Activated CD8-positive, alpha-beta memory T cell treated with anti-CD3 and anti-CD28 coated beads, Interleukin-2, amount 50 U/mL, for 1 hour (primary cell): ENCODE measurements around the gene GSK3A.

Experiments used
- DNase-seq: peaks from one replicate; pipeline ENCODE4 v3.0.0-alpha.2; 2020; ENCODE audit errors: extremely low read depth

GSK3A gene

DNA sequence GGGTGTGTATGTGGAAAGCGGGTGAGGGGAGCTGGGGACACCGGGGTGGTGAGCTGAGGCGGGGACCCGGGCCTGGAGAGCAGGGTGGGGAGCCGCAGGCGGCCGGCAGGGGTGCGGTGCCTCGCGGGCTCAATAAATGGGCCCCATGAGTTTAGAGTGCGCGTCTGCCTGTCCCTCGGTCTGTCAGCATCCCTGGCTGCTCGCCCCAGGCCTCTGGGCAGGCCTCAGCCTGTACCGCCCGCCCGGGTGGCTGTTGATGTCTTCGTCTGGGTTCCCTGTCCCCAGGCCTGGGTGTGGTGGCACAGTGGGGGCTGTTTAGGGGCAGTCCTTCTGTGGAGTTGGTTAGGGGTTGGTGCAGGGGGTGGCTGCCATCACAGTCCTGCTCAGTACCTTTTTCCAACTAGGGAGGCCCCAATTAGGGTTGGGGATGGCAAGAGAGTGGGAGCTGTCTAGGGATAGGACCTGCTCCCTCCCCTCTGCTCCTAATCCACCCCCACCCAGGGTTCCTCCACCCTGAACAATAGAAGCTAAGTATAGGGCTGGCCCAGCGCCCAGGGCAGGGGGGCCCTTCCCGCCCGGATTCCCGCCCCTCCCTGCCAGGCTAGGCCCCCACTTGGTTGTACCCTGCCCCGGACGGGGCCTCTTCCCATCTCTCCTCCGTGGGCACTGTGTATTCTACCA is 38.9 kb upstream of the GSK3A start:
- DNase-seq = no peak

DNA sequence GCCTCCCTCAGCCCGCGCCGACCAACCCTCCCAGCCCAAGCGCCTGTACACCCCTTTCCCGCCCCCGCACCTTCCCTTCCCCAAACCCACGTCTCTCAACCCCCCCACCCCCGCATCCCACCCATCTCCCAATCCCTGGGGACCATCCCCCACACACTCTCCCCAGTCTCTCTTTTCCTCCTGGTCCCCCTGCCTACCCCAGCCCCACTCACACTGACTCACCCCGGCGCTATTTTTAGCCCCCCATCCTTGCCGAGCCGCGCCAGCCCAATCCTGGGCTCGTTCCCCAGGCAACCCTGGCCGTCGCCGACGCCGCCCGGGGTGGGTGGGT is 38.4 kb upstream of the GSK3A start:
- no peak for DNase-seq

DNA sequence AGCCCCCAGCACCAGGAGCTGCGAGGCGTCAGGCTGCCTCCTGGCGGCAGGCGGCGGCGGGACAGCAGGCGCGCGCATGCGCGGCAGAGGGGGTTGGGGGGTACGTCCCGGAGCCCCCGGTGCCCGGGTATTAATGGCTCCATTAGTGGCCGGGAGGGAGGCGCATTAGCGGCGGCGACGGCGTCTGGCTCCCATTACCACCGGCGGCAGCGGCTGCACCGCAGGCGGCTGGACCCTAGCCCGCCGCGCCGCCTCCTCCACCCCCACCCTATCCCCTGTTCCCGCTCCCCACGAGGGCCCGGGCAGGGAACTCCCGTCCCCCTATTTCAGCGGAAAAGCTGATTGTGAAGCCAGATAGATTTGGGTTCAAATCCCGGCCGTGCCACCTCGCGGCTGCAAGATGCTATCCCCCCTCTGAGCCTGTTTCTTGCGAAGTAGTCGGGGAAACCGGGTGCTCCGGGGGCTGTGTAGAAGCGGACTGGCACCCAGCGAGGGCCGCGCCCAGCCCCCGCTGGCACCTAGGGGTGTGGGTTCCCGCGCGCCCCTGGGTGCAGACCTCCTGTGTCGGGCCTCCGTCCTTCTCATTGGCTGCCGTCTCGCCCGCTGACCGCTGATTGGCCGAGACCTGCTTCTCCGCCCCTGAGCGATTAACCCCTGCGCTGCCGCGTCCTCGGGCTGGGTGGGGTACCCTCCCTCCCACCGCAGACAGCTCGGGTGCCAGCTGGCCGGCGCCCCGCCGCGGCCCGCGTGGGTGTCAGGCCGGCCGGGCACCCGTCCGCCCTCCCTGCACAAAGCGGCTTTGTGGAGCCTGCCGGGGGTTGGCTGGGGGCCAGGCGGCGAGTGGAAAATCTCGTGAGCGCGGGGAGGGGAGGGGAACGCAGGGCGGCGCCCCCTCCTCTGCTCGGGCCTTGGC is 37.8 kb upstream of the GSK3A start:
- peak; percentile 55 for DNase-seq

DNA sequence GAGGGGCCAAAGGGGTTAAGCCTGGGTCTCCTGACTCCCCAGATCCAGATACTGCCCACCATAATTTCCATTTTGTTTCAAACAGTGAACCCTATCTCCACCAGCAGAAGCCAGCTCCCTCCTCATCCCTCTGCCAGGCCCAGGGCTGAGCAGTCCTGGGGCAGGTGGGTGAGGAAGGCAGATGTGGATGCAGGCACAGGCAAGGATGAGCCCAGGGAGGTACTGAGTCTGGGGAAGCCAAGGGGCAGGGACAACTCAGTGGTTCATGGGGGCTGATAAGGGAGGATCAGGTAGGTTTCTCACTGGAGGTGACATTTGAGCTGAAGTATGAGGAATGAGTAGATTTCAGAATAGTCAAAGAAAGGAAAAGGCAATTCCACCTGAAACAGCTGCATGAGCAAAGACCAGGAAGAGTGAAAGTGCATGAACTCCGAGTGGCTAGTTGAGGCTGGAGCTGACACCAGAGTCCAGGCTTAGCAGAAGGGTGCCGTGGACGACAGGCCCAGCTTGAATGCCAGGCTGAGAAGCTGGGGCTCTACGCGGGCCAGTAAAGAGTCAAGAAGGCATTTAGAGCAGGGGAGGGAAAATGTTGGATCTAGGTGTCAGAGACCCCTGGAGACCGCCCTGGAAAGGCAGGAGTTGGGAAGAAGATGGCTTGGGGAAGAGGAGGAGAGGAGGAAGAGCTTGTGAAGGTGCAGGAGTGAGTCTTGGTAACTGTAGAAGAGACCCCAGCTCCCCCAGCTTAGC is 36.9 kb upstream of the GSK3A start:
- no peak for DNase-seq

DNA sequence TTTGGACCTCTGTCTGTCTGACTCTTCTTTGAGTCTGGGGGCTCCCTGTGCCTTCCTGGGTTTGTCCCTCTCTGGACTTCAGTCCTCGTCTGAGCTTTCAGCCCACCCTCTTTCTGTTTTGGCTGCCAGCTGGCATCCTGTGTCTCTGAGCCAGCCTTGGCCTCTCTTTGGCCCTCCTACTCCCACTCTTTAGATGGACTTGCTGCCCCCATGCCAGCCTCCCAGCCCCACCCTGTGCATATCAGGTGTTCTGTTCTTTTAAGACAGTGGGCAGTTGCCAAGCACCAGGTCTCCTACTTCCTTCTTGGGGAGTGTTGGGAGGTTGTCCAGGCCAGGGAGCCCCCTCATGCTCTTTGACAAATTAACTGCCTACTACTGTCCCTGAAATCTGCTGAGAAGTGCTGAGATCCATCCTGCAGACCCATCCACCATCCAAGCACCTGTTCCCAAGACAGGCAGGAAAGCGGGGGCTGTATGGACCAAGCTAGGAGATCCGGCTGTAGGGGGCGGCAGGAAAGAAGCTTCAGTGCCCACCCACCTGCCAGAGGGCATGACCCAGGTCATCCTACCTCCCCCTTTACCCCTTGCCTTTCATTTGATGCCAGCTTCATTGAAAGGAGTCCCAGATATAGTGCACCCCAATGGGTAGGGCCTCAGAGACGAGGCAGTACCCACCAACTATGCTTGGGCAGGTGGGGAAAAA is 36.2 kb upstream of the GSK3A start:
- no peak for DNase-seq

DNA sequence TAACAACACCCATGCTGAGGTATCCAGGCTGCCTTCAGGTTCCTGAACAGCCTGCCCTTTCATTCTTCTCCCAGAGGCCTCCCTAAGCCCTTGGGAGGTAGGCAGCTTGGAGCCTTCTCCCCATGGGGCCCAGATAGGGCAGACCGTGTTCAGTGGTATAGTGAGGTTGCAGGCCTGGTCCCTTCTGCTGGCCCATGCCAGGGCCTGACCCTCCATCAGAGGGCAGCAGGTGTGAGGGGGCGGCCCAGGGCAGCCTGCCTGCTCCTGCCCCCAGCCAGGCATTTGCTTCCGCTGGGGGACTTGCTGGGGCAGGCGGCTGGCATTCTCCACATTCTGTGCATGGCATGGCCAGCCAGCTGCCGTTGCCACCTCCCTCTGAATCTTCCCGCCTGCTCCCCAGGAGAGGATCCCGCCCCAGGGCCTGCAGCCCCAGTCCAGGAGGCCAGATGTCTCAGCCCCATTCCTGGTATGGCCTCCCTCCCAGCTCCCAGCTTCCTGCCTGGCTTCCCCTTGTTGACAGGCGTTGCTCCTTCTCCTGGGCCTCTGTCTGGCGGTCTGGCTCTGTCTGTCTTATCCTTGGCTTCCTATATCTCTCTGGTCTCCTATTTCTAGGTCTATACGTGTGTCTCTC is 35.5 kb upstream of the GSK3A start:
- no peak for DNase-seq

DNA sequence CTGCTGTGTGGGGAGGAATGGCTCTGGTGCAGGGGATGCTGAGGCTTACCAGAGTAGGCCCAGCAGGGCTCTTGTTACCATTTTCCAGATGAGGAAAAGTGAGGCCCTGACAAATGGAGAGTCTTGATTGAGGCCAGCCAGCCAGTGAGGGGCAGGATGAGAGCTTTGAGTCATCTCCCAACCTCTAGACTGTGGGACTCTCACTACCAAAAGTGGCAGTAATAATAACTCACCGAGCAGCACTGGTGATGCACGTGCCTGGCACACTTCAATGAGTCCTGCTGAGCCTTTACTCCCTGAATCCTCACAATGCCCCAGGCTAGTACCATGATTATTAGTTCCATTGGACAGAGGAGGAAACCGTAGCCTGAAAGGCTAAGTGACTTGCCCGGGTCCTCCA is 34.4 kb upstream of the GSK3A start:
- DNase-seq = no peak

DNA sequence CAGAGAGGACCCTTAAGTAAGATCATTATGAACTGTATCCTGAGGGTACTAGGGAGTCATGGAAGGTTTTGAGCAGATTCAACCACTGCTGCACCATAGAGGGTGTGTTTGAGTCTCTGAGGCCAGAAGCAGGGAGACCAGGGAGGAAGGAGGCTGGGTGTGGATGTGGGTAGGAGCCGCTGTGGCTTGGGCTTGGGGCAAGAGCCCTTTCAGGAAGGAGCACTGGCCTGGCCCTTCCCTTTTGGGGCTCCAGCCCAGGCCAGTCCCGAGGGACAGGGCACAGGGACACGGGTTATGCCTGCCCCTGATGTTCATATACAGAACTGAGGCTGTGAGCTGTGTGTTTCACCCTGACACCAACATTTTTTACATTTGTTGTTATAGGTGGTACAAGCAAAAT is 33.9 kb upstream of the GSK3A start:
- no peak for DNase-seq

DNA sequence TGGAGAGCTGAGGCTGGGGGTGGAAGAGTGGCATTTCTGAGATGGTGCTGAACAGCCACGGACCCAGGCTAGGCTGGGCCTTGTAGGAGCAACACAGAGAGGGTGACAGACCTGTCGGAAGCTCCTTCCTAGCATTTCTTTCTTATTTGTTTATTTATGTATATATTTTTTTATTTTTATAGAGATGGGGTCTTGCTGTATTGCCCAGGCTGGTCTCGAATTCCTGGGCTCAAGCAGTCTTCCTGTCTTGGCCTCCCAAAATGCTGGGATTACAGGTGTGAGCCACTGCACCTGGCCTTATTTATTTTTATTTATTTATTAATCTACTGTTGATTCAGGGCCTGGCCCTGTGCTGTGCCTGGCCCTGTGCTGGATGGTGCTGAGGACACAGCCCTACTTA is 33.1 kb upstream of the GSK3A start:
- DNase-seq = no peak

DNA sequence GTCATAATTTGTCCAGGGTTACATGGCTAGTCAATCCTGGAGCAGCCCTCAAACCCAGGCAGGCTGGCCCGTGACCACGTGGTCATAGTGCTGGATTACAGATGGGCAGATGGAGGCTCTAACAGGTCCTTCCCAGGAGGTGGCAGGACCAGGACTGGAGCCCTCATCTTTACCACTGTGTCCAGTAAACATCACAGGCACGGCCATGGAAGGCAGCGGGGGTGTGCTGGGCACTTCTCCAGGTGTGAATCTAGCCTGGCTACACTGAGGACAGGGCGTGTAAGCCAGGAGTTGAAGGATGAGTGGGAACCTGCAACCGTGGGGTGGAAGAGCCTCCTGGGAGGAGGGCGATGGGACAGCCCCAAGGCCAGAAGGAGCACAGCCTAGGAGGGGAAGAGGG is 32.7 kb upstream of the GSK3A start:
- no peak for DNase-seq

DNA sequence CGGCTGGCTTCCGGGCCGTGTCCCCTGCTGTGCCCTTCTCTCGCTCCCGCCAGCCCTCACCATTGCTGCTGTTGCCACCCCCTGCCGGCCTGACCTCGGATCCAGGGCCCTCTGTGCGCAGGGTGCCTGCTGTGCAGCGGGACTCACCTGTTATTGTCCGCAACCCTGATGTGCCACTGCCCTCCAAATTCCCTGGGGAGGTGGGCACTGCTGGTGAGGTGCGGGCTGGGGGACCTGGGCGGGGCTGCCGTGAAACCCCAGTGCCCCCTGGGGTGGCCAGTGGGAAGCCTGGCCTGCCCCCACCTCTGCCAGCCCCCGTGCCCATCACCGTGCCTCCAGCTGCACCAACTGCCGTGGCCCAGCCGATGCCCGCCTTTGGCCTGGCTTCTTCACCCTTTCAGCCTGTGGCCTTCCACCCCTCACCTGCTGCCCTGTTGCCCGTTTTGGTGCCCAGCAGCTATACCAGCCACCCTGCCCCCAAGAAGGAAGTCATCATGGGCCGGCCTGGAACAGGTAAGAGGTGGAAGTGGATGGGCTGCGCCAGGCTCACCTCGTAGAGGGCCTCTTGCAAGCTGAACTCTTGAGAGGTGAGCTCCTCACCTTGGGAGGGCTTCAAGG is 31.8 kb upstream of the GSK3A start:
- DNase-seq = no peak

DNA sequence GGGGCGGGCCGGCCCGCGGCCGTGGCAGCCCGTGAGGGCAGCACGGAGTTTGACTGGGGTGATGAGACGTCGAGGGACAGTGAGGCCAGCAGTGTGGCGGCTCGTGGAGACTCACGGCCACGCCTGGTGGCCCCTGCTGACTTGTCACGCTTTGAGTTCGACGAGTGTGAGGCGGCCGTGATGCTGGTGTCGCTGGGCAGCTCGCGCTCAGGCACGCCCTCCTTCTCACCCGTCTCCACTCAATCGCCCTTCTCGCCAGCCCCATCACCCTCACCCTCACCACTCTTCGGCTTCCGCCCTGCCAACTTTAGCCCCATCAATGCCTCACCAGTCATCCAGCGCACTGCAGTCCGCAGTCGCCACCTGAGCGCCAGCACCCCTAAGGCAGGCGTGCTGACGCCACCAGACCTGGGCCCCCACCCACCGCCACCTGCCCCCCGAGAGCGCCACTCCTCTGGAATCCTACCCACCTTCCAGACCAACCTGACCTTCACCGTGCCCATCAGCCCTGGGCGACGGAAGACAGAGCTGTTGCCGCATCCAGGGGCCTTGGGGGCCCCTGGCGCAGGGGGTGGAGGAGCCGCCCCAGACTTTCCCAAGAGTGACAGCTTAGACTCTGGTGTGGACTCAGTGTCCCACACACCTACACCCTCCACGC is 31.1 kb upstream of the GSK3A start:
- no peak for DNase-seq

DNA sequence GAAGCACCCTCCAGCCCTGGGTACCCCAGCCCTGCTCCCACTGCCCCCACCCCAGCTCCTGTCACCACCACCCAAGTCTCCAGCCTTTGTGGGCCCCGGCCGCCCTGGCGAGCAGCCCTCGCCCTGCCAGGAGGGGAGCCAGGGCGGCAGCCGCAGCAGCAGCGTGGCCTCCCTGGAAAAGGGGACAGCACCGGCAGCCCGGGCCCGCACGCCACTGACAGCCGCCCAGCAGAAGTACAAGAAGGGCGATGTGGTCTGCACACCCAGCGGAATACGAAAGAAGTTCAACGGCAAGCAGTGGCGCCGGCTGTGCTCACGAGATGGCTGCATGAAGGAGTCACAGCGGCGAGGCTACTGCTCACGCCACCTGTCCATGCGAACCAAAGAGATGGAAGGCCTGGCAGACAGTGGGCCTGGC is 30.6 kb upstream of the GSK3A start:
- no peak for DNase-seq

DNA sequence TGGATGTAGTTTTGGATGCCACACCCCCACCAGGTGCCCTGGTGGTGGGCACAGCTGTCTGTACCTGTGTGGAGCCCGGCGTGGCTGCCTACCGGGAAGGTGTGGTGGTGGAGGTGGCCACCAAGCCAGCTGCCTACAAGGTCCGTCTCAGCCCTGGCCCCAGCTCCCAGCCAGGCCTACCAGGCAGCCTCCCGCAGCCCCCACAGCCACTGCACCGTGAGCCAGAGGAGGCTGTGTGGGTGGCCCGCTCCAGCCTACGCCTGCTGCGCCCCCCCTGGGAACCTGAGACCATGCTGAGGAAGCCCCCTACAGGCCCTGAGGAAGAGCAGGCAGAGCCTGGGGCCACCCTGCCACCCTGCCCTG is 30.1 kb upstream of the GSK3A start:
- DNase-seq = no peak

DNA sequence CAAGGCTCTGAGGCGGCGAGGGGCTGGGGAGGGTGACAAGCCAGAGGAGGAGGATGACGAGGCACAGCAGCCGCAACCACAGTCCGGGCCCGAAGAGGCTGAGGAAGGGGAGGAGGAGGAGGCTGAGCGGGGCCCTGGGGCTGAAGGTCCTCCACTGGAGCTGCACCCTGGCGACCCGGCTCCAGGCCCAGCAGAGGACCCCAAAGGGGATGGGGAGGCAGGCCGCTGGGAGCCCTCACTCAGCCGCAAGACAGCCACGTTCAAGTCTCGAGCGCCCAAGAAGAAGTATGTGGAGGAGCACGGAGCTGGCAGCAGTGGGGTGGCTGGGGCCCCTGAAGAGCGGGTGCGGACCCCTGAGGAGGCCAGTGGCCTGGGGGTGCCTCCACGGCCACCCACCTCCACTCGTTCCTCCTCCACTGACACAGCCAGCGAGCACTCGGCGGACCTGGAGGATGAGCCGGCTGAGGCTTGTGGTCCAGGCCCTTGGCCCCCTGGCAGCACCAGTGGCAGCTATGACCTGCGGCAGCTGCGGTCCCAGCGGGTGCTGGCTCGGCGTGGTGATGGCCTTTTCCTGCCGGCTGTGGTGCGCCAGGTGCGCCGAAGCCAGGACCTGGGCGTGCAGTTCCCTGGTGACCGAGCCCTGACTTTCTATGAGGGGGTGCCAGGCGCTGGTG is 29.6 kb upstream of the GSK3A start:
- no peak for DNase-seq

DNA sequence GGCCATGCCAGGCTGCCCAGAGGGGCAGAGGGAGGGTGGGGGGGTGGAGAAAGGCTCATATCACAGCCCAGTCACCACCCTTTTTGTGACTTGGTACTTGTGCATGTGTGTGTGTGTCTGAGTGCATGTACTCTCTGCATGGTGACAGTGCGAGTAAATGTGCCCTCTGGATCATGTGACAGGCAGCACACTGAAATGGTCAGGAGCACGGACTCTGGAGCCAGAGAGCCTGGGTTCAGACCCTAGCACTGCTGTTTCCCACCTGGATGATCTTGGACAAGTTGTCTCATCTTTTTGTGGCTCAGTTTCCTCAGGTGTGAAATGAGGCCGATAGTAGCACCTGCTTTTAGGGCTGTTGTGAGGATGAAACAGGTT is 28.6 kb upstream of the GSK3A start:
- no peak for DNase-seq

DNA sequence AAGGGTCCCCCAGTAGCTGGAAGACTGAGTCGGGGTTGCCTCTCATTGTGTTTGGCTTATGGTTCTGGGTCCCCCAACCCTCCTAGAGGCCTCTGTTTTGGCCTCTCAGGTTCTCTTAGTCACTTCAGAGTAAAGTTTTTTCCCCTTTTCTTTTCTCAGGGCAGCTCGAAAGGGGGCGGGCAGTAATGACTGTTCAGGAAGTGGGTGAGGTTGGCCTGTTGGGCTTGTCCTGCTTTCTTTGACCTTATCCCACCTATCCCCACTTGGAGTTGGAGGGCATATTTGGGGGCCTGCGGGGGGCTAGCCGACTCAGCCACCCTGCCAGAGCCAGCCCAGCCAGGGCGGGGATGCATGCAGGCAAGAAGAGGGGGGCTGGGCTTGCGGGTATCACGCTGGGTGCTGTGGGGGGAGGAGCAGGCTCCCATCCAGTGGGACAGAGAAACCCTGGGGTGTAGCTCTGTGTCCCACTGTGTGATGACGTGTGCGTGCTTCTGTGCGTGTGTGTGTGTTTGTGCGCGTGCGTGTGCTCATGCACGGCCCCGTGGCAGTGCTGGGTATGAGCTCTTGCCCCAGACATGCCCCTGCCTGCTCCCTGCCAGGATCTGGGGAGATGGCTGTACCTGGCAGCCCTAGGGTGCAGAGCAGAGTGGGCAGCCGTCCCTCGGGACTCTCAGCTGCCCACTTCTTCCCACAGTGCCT is 28.1 kb upstream of the GSK3A start:
- peak; percentile 60 for DNase-seq

DNA sequence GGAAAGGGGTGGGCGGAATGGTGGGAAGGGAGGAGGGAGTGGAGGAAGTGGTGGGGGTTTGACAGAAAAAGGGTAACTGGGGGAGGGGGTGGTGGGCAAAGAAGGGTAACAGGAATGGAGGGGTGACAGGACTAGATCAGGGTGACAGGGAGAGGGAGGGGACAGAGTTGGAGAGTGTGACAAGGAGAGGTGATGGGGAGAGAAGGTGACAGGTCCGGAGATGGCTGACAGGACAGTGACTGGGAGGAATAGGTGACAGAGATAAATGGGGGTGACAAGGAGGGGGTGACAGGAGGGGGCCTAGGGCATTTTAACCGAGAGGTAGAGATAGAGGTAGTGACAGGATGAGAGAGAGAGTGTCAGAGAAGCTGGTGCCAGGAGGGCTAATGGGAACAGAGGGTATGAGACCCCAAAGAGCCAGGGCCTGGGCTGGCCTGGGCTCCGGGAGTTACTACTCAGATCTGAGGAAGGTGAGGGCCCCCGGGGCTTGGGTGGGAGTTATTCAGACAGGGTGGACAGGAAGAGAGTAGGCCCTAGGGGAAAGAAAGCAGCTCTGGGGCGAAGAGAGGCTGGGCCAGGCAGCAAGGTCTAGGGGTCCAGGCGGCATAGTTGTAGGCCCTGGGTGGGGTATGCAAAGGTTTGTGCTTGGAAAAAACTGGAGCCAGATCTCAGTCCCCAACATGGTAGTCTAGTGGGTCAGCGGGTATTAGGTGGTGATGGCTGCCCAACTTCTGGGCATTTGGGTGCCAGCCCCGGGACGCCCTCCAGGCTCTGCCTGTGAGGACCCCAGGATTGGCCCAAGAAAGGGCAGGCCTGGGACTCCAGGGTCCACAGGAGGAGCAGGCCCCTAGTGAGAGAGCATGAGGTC is 27.3 kb upstream of the GSK3A start:
- DNase-seq = no peak
